ENCODE data around the gene EDAR.

EDAR gene

GRCh38 chr2:109000738-109001137, 11.7 kb upstream of the EDAR start:
- no peak for DNase-seq

DNA sequence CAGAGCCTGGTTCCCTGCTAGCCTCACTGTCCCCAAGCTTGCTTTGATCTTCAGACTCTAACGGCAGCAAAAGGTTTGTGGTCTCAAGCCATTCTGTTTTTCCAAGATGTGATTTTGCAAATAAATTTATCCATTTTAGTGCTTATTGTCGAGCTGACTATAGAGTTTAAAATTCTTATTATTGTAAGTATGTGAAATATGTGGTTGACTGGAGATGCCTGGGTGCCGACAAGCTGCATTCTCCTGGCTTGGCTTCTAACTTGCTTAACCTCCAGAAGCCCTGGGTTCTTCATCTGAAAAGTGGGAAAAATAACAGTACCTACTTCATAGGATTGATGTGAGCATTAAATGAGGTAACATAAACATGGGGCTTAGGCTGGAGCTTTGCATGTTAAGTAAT, 9.9 kb upstream of the EDAR start:
- no peak for DNase-seq

DNA sequence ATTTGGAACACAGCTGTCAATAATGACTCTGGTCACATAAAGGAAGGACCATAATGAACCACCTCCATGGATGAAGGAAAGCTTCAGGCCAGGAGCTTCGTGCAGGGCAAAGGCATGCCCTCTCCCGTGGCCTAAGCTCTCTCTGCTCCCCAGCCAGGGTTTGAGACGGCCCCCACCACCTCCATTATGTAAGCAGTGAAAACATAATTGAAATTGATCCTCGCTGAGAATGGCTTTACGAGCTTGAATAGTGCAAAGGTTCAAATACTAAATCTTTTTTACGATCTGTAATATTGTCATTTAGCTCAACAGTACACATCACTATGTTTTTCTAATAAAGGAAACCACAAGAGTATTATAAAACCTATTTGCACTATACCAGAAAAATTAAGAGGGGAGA, 5.2 kb upstream of the EDAR start:
- no peak for DNase-seq

DNA sequence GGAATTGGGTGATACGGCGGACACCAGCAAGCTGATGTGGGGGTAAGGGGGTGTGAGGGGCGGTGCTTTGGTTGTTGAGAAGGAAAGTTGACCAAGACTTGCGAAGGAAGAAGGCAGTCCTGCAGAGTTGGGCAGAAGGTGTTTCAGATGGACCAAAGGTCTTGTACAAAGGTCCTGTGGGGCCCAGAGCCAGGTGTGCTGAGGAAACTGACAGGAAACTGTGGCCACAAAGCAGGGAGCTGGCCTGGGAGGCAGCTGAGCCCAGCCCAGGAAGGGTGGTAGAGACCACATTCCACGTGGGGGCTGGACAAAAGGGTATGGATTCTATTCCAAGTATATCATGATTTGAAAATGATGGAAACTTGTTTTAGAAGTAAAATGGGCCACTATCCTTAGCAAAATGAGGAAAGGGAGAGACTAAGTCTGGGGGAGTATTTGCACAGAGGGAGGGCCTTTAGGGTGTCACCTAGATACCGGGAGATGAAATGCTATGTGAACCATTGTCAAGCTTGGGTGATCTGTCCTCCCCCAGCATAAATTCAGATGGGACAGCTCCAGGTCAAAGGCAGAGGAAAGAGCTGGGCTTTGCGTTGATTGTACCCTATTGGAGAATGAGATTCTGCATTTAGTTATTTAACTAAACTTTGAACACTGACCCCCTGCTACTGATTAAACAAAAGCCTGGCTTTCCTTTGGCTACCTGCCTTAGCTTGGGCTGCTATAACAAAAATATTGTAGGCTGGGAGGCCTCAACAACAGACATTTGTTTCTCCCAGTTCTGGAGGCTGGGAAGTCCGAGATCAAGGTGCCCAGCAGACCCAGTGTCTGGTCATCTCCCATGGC, 4.3 kb upstream of the EDAR start:
- no peak for DNase-seq

DNA sequence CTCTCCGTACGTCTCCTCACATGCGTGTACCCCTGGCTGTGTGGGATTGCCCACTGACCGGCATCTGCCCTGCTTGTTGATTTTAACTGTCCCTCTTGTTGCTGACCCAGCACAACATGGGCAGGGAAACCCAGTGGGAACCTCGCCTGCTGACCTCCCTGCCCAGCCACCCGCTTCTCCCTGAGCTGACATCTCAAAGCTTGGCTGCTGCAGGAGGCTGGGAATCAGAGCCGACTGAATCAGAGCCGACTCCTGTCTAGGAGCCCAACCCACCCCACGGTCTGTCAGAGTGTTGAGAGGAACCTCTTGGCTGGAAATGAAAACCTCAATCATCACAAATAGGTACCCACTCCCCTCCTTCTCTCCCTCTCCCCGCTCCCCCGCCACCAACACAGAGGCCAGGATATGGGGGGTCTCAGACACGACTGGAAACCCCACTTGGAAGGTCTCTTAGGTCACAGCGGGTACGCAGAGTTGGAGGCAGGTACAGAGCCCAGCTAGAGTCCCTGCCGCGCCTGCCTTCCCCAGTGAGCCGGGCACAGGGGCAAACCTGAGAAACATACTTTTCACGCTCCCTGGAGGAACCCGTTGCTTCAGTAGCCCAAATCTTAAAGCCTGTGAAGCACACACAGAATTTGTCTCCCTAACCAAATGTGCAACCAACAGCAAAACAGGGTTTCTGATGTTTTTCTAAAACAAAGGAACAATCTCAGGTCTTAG, 784 bp downstream of the EDAR start:
- DNase-seq, result no peak

GRCh38 chr2:108986916-108987510, 2.0 kb downstream of the EDAR start:
- DNase-seq, result peak; percentile 50

GRCh38 chr2:108983610-108984009, 5.4 kb downstream of the EDAR start:
- DNase-seq, result no peak

DNA sequence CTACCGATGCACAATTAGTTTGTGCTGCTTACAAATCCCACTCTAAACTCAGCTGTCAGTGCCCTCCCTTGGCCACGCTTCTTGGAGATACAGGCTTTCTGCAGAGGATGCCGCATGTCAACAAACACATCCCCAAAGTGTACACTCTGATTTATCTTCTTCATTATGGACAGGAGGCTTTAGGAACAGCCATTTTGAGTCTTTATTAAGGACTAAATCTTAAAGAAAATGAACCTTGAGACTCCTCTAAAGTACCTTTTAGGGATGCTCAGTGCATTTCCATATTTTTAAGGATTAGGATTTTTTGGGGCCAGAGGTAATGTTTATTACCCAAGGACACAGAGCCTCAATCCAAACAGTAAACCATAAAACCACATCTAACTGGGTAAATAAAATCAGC, 6.0 kb downstream of the EDAR start:
- no peak for DNase-seq

DNA sequence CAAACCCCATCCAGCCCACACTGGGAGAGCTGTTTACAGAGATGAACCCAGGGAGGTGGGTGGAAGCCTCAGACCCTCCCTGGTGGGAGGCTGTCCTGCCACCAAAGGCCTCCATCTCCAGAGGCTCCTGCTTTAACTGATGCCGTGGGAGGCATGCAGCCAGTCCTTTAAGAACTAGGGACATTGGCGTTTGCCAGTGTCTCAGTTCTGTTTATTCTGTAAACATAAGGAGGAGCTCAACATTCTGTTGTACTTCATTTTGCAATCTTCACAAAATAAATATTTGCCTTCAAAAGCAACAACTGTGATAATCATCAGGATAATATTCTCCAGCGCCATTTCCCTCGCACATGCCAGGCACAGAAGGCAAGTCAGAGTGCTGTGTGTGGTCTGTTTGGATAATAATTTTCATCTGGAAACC, 6.8 kb downstream of the EDAR start:
- DNase-seq, result no peak

DNA sequence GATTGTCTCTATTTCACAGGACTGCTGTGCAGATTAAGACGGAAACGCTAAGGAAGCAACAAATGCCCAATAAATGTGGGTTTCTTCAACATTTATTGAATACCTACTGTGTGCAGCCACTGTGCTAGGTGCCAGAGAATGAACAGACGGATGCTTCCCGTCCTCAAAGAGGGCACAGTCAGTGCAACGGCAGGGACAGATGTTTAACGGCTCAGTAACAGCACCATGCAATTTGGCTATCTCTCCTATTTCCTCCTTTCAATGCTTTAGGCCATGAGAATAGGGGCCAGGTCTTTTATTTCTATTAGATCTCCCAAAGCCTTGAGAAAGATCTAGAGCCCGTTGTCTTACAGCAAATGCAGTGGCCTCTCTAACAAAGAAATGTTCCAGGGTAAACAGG, 7.2 kb downstream of the EDAR start:
- DNase-seq, result no peak

DNA sequence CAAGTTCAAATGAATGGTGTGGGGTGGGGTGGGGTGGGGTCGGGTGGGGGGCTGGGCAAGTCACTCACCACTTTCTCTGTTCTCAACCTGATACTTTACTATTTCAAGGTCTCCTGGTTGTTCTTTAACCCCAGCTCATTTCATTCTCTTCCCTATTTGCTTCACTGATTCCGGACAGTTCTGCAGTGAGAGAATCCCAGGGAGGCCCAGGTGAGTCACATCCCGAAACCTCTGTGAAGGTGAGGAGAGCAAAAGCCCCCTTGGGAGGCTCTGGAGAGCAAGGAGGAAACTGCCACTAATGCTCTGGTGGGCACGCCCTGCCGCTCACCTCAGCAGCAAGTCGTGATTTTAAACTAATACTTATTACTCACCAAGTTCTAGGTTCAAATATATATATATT, 8.9 kb downstream of the EDAR start:
- DNase-seq, result no peak

GRCh38 chr2:108979461-108979860, 9.6 kb downstream of the EDAR start:
- DNase-seq, result no peak

- DNase-seq, result no peak
Measured at GRCh38 chr2:108978709-108979111, 10.3 kb downstream of the EDAR start.

DNA sequence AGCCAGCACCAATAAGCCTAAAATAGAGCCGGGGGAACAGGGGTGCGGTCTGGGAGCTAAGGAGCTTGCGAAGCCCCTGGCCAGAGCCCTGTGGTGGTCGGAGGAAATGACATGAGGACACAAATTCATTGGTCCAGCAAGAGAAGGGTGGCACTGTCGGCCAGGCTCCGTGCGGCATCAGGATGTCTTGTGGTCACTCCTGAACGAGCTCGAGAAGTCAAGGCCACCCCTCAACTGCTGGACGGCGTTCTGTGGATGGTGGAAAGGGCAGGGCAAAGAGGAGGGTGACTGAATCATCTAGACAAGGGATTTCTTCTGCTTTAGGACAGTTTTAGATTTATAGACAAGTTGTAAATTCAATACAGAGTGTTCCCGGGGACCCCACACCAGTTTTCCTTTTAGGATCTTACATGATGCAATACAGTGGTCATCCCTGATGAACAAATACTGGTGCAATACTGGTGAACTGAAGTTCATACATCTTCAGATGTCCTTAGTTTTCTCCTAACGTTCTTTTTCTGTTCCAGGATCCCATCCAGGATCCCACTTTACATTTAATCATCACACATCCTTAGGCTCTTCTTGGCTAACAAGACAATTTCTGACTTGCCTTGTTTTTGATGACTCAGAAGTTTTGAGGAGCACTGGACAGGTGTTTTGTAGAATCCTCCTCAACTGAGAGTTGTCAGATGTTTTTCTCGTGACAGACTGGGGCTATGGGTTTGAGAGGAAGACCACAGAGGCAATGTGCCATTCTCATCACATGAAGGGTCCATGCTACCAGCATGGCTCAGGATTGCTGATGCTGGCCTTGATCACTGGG, 13.2 kb downstream of the EDAR start:
- no peak for DNase-seq

DNA sequence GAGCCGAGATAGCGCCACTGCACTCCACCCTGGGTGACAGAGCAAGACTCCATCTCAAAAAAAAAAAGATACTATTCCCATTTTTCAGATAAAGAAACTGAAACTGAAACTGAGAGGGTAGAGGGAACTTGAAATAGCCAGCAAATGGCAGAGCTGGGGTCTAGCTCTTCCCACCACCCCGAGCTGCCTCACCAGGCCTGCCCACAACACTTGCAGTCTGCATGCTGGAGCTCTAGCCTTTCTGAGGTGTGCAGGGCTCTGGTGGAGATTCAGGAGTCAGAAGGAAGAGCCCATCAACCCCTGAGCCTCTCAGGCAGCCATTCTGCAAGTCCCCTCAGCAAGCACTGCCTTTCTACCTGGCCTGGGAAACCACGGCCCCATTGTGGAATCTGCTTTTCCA, 14.3 kb downstream of the EDAR start:
- DNase-seq, result no peak

GRCh38 chr2:108972663-108973062, 16.4 kb downstream of the EDAR start:
- no peak for DNase-seq

GRCh38 chr2:108971661-108972566, 17.1 kb downstream of the EDAR start:
- no peak for DNase-seq

GRCh38 chr2:108970369-108970768, 18.7 kb downstream of the EDAR start:
- no peak for DNase-seq

DNA sequence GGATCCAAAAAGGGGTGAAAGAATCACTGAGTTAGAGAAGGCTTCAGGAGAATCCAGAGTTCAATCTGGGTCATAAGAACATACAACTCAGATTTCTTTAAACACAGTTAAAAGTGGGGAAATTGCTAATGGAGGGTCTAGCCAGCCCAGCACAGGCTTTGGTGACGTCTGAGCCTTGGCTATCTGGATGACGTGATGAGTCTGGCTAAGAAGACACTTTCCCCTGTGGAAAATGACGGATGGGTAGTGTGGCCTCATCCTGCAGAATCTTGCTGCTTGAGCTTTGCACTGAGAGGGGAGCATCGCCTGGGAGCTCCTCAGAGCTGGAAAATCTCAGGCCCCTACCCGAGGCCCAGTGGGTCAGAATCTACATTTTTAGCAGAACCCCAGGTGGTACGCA, 19.2 kb downstream of the EDAR start:
- no peak for DNase-seq

GRCh38 chr2:108968619-108969018, 20.4 kb downstream of the EDAR start:
- no peak for DNase-seq

GRCh38 chr2:108967757-108968156, 21.3 kb downstream of the EDAR start:
- DNase-seq, result no peak

Data from stimulated activated CD4-positive, alpha-beta T cell treated with anti-CD3 and anti-CD28 coated beads, Interleukin-1b, Interleukin-23, amount 100 ng/mL, for 48 hours (primary cell).